Measurements from ENCODE around the gene RRAS. TPM values are rescaled to one million over a fixed set of nuclear protein-coding genes. Genes with fewer than 3 reads are reported as not detected.

Gene RRAS
- total RNA-seq, 4 donors from 2014 or later = 31.8 to 97.6 (median 58.2) TPM

- Histone ChIP-seq H3K4me3 (no peak overlapping the region), H3K9me3 (no peaks in the 10 kb centered on the region), H3K36me3 (peaks cover 0 to 31% (median 14%) of the 10 kb centered on the region in 4 donors), H3K4me1 (peaks cover 17 to 32% (median 22%) of the 10 kb centered on the region in 4 donors), H3K27me3 (no peaks in the 10 kb centered on the region), H3K27ac (peak overlapping the region; percentile 92 to 97 (median 93))
- WGBS, 2 donors (ENCODE audit: low coverage in 1 of 2) = 88 to 93% methylated on average over 12 to 35 of the region's 35 CpGs
- no peak for DNase-seq
- TF ChIP-seq POLR2AphosphoS5 (IDR thresholded peaks at IDR 0.05) (no peak), CTCF (IDR thresholded peaks at IDR 0.05) (no peak), POLR2A (IDR thresholded peaks at IDR 0.05) (no peak), EP300 (IDR thresholded peaks at IDR 0.05; ENCODE audit: low read depth) (no peak)
- in situ Hi-C loops (cut with MboI; ENCODE audit: low pct_ligation_motif_present in 1 of 4, low pct_unique_long_range_greater_than_20kb in 1 of 4, low sequenced_read_pairs in 3 of 4) (no loop called here), intact Hi-C loops (cut with DNase I; ENCODE audit: low total_unique reads) (loop anchor here (5.0 kb wide), 1 partner anchor 43 kb away; no protein-coding TSS in a partner anchor)
These were observed 45.6 kb downstream of the RRAS start for GRCh38 chr19:49594157-49594992.

GRCh38 chr19:49593233-49594113 lies 46.5 kb downstream of the RRAS start:
- no peaks in the 10 kb centered on the region for H3K27me3 ChIP-seq
- peaks cover 0 to 29% (median 13%) of the 10 kb centered on the region in 4 donors for H3K36me3 ChIP-seq
- peak; percentile 96 for DNase-seq
- H3K27ac ChIP-seq = peak overlapping the region; percentile 92 to 97 (median 93)
- H3K4me3 ChIP-seq = peak overlapping the region; percentile 68 to 92 (median 88)
- H3K9me3 ChIP-seq = no peaks in the 10 kb centered on the region
- intact Hi-C loops (cut with DNase I; ENCODE audit: low total_unique reads) = loop anchor here (5.0 kb wide), 1 partner anchor 44 kb away; no protein-coding TSS in a partner anchor
- TF ChIP-seq CTCF (IDR thresholded peaks at IDR 0.05) (no peak), POLR2AphosphoS5 (IDR thresholded peaks at IDR 0.05) (no peak), POLR2A (IDR thresholded peaks at IDR 0.05) (no peak), EP300 (IDR thresholded peaks at IDR 0.05; ENCODE audit: low read depth) (no peak)
- in situ Hi-C loops (cut with MboI; ENCODE audit: low pct_ligation_motif_present in 1 of 4, low pct_unique_long_range_greater_than_20kb in 1 of 4, low sequenced_read_pairs in 3 of 4) = no loop called here
- H3K4me1 ChIP-seq = peaks cover 17 to 32% (median 22%) of the 10 kb centered on the region in 4 donors
- WGBS, 2 donors (ENCODE audit: low coverage in 1 of 2) = 6 to 30% methylated on average over 2 to 26 of the region's 27 CpGs

- Histone ChIP-seq H3K4me1 (peaks cover 17 to 32% (median 22%) of the 10 kb centered on the region in 4 donors), H3K27ac (peak overlapping the region; percentile 92 to 97 (median 93)), H3K36me3 (peaks cover 0 to 29% (median 12%) of the 10 kb centered on the region in 4 donors), H3K9me3 (no peaks in the 10 kb centered on the region), H3K4me3 (peak overlapping the region; percentile 68 to 92 (median 88)), H3K27me3 (no peaks in the 10 kb centered on the region)
- WGBS, 2 donors (ENCODE audit: low coverage in 1 of 2) = 2% methylated on average over 25 of the region's 28 CpGs; no CpG with 5 or more reads in 1 of the 2 donors
- DNase-seq = no peak
- intact Hi-C loops (cut with DNase I; ENCODE audit: low total_unique reads) (loop anchor here (5.0 kb wide), 1 partner anchor 45 kb away; no protein-coding TSS in a partner anchor), in situ Hi-C loops (cut with MboI; ENCODE audit: low pct_ligation_motif_present in 1 of 4, low pct_unique_long_range_greater_than_20kb in 1 of 4, low sequenced_read_pairs in 3 of 4) (no loop called here)
- TF ChIP-seq POLR2A (IDR thresholded peaks at IDR 0.05) (no peak), CTCF (IDR thresholded peaks at IDR 0.05) (no peak), POLR2AphosphoS5 (IDR thresholded peaks at IDR 0.05) (no peak), EP300 (IDR thresholded peaks at IDR 0.05; ENCODE audit: low read depth) (no peak)
These were observed 47.3 kb downstream of the RRAS start for GRCh38 chr19:49592486-49593232.
